DMS53 (cell line): ENCODE data around the gene MAPK8IP3.

ENCODE experiments used
- DNase-seq: peaks from one replicate; lab custom pipeline; 2025; lab: John Stamatoyannopoulos, UW

MAPK8IP3 gene

DNA sequence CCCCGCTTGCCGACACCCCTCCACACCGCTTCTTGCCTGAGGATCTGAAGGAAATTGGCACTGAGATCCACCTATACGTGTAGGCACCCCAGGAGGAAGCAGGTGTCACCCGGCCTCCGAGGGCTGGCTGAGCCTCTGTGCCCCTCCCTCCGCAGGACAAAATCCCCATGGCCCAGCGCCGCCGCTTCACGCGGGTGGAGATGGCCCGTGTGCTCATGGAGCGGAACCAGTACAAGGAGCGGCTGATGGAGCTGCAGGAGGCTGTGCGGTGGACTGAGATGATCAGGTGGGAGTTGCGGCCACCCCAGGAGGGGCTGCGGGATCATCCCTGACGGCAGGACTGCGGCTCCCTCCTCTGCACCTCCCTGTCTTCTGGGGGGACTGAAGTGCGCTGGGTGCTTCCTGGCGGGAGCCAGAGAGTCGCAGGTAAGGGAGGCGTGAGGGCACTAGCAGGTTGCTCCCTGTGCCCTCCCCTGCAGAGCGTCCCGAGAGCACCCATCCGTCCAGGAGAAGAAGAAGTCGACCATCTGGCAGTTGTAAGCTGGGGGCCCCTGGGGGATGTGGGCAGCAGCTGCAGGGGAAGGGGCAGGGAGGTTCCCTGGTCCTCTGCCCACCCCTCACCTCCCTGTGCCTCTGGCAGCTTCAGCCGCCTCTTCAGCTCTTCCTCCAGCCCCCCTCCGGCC, 56.3 kb downstream of the MAPK8IP3 start:
- no peak for DNase-seq

DNA sequence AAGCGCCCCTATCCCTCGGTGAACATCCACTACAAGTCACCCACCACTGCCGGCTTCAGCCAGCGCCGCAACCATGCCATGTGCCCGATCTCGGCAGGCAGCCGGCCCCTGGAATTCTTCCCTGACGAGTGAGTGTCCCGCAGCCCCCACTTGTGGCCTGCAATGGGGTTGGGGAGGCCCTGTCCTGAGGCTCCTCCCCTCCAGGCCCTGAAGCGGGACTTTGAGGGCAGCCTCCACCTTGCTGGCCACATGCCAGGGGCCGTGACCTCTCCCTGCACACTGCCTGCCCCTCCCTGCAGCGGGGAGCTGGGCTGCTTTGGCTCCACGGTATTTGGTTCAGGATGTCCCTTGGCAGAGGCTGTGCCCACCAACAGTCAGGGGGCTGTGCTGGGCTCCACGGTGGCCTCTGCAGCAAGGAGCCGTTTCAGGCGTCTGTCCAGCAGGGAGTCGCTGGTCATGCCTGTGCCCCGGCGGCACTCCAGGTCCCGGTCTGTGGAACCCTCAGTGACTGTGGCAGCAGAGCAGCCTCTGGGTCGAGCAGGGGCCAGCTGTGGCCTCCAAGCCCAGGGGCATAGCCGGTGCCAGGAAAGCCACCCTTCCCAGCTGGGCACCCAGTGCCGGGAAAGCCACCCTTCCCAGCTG, 57.0 kb downstream of the MAPK8IP3 start:
- no peak for DNase-seq

- DNase-seq: no peak
Observed at GRCh38 chr16:1763521-1764511, 57.8 kb downstream of the MAPK8IP3 start.

DNA sequence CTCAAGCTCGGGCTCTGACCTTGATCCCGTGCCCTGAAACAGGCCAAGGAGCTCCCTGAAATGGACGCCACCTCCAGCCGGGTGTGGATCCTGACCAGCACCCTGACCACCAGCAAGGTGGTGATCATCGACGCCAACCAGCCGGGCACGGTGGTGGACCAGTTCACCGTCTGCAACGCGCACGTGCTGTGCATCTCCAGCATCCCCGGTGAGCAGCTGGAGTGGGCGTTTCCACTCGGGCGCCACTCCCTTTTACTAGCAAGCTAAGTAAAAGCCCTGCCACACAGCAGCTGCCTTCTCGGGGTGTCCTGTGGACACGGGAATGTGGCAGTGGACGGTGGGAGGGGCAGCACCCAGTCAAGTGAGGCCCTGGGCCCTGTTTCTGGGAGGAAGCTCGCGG, 59.0 kb downstream of the MAPK8IP3 start:
- DNase-seq: no peak

DNA sequence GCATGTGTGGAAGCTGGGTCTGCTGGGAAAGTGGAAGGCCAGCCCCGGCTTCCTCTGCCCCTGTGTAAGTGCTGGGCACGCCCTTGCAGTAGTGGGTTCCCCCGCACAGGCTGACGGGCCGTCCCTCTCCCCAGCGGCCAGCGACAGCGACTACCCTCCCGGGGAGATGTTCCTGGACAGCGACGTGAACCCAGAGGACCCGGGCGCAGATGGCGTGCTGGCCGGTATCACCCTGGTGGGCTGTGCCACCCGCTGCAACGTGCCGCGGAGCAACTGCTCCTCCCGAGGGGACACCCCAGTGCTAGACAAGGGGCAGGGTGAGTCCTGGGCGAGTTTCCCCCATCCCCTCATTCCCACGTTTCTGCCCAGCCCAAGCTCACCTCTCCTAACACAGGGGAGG, 59.8 kb downstream of the MAPK8IP3 start:
- no peak for DNase-seq

DNA sequence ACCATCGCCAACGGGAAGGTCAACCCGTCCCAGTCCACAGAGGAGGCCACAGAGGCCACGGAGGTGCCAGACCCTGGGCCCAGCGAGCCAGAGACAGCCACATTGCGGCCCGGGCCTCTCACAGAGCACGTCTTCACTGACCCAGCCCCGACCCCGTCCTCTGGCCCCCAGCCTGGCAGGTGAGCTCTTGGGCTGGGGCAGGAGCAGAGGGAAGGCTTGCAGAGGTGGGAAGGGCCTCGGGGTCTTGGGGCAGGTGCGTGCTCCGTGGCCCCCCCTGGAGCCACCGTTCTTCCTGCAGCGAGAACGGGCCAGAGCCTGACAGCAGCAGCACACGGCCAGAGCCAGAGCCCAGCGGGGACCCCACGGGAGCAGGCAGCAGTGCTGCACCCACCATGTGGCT, 60.2 kb downstream of the MAPK8IP3 start:
- DNase-seq: no peak

DNA sequence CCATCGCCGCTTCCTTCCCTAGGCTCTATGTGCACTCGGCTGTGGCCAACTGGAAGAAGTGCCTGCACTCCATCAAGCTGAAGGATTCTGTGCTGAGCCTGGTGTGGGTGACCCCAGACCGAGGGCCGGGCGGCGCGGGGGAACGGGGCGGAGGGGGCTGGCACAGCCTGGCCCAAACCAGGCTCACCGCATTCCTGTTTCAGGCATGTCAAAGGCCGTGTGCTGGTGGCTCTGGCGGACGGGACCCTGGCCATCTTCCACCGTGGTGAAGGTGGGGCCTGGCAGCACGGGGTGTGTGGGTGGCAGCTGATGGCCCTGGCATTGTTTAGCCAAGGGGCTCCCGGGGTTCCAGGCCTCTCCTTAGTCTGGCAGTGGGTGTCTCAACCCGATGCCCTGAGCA, 60.7 kb downstream of the MAPK8IP3 start:
- DNase-seq: no peak

GRCh38 chr16:1767116-1767994, 61.4 kb downstream of the MAPK8IP3 start:
- peak; percentile 29 for DNase-seq

DNA sequence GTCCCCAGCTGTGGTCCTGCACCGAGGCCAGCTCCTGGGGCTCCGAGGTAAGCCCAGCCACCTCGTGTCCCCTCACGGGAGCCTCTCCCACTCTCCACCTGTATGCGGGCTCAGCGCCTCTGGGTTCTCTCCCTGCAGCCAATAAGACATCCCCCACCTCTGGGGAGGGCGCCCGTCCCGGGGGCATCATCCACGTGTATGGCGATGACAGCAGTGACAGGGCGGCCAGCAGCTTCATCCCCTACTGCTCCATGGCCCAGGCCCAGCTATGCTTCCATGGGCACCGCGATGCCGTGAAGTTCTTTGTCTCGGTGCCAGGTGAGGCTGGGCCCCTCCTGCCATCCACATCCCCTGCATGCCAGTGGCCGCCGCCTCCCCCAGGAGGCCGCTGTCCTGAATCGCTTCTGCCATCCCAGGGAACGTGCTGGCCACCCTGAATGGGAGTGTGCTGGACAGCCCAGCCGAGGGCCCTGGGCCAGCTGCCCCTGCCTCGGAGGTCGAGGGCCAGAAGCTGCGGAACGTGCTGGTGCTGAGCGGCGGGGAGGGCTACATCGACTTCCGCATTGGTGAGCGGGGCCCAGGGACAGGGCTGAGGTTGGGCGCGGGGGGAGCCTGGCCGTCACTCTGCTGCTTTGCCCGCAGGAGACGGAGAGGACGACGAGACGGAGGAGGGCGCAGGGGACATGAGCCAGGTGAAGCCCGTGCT, 62.2 kb downstream of the MAPK8IP3 start:
- DNase-seq: no peak

- DNase-seq: no peak
Observed at GRCh38 chr16:1768767-1769401, 62.9 kb downstream of the MAPK8IP3 start.

DNA sequence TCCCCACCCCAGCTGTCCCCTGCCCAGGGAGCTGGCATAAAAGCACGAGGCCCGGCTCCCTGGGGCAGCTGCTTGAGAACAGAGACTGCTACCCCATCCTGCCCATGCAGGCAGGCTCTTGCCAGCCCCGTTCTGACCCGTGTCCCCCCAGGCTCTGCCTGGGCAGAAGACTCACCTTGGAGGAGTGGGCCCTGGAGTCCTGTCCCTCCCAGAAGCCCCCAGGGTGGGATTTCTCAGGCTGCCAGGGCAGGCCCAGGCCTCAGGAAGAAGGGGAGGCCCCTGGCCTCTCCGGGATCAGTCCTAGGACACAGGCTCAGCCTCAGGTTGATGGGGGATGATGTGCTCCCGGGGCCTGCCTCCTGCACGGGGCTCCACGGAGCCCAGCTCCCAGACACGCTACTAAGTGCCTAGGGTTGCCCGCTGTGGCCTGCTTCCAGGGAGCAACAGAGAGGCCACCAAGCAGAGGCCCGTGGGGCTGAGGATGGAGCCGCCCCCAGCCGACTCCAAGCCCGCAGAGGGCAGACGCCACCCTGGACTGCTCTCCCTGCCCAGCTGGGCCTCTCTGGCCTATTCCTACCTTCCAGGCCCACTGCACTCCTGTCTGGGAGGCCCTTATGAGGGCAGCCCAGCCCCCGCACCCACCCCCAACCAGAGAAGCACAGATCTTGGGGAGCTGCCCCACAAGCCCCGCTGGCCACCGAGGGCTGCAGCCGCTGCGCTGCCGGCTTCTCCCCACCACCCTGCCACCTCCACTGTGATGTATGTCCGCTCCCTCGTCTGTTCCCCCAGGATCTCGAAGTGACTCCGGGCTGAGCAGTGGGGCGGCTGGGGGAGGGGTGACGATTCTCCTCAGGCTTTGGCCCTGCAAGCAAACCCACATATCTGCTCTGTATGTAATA, 63.7 kb downstream of the MAPK8IP3 start:
- no peak for DNase-seq

DNA sequence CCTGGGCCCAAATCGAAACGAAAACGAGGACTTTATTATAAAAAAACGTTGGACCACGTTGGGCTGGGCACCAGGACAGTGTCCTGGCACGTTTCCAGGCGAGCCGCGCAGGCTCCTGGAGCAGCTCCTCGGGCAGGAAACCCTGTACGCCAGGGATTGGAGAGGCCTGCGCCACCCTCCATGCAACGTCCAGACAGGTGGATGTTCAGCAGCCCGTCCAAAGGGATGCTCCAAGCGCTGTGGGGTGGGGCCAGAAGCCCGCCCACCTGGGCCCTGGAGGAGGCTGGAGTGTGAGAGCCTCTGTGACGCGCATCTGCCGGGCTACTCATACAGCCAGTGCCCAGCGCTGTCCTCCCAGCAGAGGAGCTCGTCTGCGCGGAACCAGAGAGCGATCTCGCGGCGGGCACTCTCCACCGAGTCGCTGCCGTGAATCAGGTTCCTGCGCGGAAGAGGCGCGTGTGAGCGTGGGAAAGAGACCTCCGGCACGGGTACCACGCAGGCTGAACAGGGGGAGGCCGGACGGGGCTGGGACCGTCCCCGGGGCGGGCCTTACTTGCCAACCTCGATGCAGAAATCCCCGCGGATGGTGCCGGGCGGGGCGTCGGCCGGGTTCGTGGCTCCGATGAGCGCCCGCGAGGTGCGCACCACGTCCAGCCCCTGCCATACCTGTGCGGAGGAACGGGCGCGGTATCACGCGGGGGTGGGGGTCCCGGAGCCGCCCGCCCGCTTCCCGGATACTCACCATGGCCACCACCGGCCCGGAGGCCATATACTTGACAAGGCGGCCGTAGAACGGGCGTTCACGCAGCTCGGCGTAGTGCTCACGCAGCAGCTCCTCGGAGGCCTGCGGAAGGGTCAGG, 64.6 kb downstream of the MAPK8IP3 start:
- peak; percentile 97 for DNase-seq

GRCh38 chr16:1771188-1771863, 65.3 kb downstream of the MAPK8IP3 start, which contains the start of gene NME3:
Gene NME3 (minus strand): TSS chr16:1771543. CDS start chr16:1771534, 9 bp downstream.
- peak; percentile 67 for DNase-seq

DNA sequence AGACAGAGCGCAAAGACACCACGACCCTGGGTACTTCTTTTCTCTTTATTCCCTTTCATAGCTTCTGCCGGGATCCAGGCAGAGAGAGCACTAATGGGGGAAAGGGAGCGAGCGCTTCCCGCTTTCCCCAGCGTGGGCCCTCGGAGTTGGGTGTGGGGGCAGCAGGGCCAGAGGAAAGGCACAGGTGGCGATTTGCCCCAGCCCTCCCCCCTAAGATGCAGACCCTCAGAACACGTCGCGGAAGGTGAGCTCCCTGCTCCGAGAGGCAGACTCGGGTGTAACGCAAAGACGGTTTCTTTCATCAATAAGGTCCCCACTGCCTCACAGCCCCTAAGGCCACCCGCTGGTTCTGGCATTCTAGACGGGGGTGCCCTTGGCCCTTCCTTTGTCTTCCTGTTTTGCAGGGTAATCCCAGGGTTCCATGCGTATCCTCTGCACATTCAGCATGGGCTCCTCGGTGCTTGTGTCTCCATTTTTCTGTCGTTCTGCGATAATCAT, 65.9 kb downstream of the MAPK8IP3 start:
- peak; percentile 52 for DNase-seq

GRCh38 chr16:1772362-1772907, 66.4 kb downstream of the MAPK8IP3 start, which contains the start of gene EME2:
Gene EME2 (plus strand): TSS chr16:1772810. CDS start chr16:1773228, 418 bp downstream.
- peak; percentile 74 for DNase-seq

GRCh38 chr16:1772908-1773702, 67.1 kb downstream of the MAPK8IP3 start, which contains the start of gene MRPS34:
Gene MRPS34 (minus strand): TSS chr16:1773134. CDS start chr16:1773119, 15 bp downstream.
- DNase-seq: peak; percentile 93
